Measurements from ENCODE around the gene ARV1. TPM values are rescaled to one million over a fixed set of nuclear protein-coding genes. Genes with fewer than 3 reads are reported as not detected.

The ARV1 gene
- total RNA-seq, 1 donor, result 20.3 TPM

DNA sequence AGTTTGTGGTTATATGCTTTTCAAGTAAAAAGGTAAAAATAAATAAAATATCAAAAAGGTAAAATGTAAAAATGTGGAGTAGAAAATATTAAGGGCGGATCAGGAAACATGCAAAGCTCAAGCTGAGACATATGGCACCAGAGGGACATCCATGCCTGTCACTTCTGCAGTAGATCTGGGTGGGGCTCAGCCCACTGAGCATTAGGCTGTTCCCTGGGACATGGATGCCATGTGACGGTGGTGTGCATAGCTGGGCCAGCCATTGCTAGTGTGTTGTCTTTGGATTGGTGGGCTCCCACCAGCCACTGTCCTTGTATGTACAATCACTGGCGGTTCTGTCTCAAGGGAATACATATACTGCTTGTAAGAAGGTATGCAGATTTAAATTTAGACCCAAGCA lies 3.3 kb upstream of the ARV1 start:
- H3K4me2 ChIP-seq (ENCODE audit: insufficient read depth, low read length), result no peak overlapping the region
- peaks cover 46% of the 10 kb centered on the region for H3K79me2 ChIP-seq (ENCODE audit: insufficient read depth, low read length)
- H3K9me3 ChIP-seq (ENCODE audit: low read depth, low read length), result no peaks in the 10 kb centered on the region
- TF ChIP-seq, protein P1, sequence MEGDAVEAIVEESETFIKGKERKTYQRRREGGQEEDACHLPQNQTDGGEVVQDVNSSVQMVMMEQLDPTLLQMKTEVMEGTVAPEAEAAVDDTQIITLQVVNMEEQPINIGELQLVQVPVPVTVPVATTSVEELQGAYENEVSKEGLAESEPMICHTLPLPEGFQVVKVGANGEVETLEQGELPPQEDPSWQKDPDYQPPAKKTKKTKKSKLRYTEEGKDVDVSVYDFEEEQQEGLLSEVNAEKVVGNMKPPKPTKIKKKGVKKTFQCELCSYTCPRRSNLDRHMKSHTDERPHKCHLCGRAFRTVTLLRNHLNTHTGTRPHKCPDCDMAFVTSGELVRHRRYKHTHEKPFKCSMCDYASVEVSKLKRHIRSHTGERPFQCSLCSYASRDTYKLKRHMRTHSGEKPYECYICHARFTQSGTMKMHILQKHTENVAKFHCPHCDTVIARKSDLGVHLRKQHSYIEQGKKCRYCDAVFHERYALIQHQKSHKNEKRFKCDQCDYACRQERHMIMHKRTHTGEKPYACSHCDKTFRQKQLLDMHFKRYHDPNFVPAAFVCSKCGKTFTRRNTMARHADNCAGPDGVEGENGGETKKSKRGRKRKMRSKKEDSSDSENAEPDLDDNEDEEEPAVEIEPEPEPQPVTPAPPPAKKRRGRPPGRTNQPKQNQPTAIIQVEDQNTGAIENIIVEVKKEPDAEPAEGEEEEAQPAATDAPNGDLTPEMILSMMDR (IDR thresholded peaks at IDR 0.05; ENCODE audit: extremely low read depth, low read depth, low read length), result no peak
- DNase-seq (ENCODE audit: insufficient read length, low spot score, missing footprints), result no peak
- H3K4me1 ChIP-seq (ENCODE audit: insufficient read depth, low read length), result peaks cover 24% of the 10 kb centered on the region
- H3K27me3 ChIP-seq (ENCODE audit: insufficient read depth, low read length), result no peaks in the 10 kb centered on the region
- no peak overlapping the region for H3K4me3 ChIP-seq (ENCODE audit: insufficient read depth, low read length)
- no peak overlapping the region for H3K27ac ChIP-seq (ENCODE audit: low read depth, low read length)
- no peaks in the 10 kb centered on the region for H4K20me1 ChIP-seq (ENCODE audit: insufficient read depth, low read length)
- peaks cover 4% of the 10 kb centered on the region for H3K36me3 ChIP-seq (ENCODE audit: insufficient read depth, low read length)
- no peak overlapping the region for H2AFZ ChIP-seq (ENCODE audit: low read length)

DNA sequence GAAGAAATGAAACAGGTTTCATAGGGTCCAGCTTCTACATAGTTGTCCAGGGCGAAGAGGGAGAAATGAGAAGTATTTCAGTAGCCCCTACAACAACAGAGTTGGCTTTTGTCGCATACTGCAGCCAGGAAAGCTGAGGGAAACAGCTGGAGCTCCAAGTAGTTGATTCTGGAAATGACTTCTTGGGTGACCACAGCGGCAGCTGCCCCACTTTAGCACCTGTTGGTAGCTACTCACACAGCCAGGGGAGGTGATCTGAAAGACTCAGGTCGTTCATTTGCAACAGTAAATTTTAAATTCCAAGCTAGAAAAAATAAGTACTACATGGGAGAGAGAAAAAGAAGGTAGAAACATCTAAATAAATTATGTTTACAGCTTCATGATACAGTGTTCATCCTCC lies 2.5 kb upstream of the ARV1 start:
- H2AFZ ChIP-seq (ENCODE audit: low read length), result no peak overlapping the region
- no peaks in the 10 kb centered on the region for H3K9me3 ChIP-seq (ENCODE audit: low read depth, low read length)
- peaks cover 24% of the 10 kb centered on the region for H3K4me1 ChIP-seq (ENCODE audit: insufficient read depth, low read length)
- H3K27me3 ChIP-seq (ENCODE audit: insufficient read depth, low read length), result no peaks in the 10 kb centered on the region
- DNase-seq (ENCODE audit: insufficient read length, low spot score, missing footprints), result no peak
- H3K27ac ChIP-seq (ENCODE audit: low read depth, low read length), result no peak overlapping the region
- H3K4me2 ChIP-seq (ENCODE audit: insufficient read depth, low read length), result no peak overlapping the region
- H4K20me1 ChIP-seq (ENCODE audit: insufficient read depth, low read length), result no peaks in the 10 kb centered on the region
- no peak overlapping the region for H3K4me3 ChIP-seq (ENCODE audit: insufficient read depth, low read length)
- peaks cover 53% of the 10 kb centered on the region for H3K79me2 ChIP-seq (ENCODE audit: insufficient read depth, low read length)
- TF ChIP-seq, protein P1 (IDR thresholded peaks at IDR 0.05; ENCODE audit: extremely low read depth, low read depth, low read length), result no peak
- H3K36me3 ChIP-seq (ENCODE audit: insufficient read depth, low read length), result peaks cover 4% of the 10 kb centered on the region

DNA sequence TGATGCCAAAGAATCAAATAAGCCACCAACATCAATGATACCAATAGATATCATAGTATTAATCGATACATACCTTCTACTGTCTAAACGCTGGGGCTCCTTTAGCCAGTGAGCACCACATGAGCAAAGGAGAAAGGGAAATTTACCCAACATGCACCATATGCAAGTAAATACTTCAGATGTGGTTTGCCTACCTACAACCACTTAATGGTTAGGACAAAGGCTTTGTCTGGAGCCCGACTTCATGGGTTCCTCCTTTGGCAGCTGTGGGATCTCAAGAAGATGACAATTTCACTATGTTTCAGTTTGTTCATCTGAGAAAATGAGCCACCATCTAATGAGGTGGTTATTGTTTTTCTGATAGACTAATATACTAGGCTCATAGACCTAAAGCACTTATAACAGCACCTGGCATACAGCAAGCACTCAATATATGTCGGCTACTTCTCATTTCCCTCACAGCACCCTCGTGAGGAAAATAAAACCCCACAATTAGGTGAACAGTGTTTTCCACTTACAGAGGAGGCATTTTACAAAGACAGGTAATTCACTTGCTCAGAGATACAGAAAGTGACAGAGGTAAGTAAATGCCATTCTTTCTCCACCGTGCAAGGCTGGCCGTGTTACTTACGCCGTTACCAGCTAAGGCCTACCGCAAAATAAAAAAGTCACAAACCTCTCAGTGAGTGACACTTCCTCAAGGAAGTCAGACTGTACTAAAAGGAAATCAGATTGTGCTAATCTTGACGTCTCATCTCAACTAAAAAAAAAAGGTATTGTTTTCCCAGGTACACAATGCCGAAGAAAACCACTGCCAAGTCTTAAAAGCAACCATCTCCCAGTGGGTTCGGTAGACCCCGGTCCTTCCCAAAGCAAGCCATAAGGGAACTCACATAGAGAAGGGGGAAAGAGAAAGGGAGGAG lies 1.8 kb upstream of the ARV1 start:
- peaks cover 4% of the 10 kb centered on the region for H3K36me3 ChIP-seq (ENCODE audit: insufficient read depth, low read length)
- H3K4me2 ChIP-seq (ENCODE audit: insufficient read depth, low read length), result peak overlapping the region; percentile 82
- no peak overlapping the region for H3K27ac ChIP-seq (ENCODE audit: low read depth, low read length)
- TF ChIP-seq, protein P1 (IDR thresholded peaks at IDR 0.05; ENCODE audit: extremely low read depth, low read depth, low read length), result no peak
- DNase-seq (ENCODE audit: insufficient read length, low spot score, missing footprints), result no peak
- H3K27me3 ChIP-seq (ENCODE audit: insufficient read depth, low read length), result no peaks in the 10 kb centered on the region
- H3K4me3 ChIP-seq (ENCODE audit: insufficient read depth, low read length), result peak overlapping the region; percentile 97
- H3K9me3 ChIP-seq (ENCODE audit: low read depth, low read length), result no peaks in the 10 kb centered on the region
- H2AFZ ChIP-seq (ENCODE audit: low read length), result peak overlapping the region; percentile 53
- no peaks in the 10 kb centered on the region for H4K20me1 ChIP-seq (ENCODE audit: insufficient read depth, low read length)
- peaks cover 54% of the 10 kb centered on the region for H3K79me2 ChIP-seq (ENCODE audit: insufficient read depth, low read length)
- peaks cover 20% of the 10 kb centered on the region for H3K4me1 ChIP-seq (ENCODE audit: insufficient read depth, low read length)

DNA sequence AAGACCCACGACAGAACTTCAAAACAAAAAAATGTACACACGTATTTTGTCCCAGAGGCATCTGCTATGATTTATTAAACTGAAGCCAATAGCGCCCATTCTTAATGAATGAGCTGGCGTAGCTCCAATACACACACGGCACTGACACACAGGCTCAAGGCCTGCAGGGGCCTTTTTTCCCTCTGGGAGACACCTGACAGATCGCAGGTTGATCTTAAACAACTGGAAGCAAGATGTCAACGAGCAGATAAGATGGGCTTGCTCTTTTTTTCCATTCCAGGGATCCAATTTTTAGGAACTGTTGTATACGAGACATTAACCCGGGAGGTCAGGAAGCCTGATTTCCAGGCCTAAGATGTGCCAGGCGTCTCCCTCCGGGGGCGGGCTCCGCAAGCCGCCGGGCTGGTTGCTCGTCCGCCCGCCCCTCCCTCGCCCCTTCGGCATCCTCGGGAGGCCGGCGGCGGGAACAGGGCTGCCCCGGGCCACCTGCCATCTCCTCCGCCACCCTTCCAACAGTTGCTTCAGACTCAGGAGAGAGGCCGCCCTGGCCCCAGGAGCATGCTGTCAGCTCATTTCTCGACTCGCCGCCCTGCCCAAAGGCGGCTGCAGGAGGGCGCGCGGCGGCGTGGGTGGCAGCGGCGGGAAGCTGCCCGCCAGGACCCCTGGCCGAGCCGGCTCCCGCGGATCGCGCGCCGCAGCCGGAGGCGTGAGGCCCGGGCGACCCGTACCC lies 968 bp upstream of the ARV1 start:
- Histone ChIP-seq H3K79me2 (ENCODE audit: insufficient read depth, low read length) (peaks cover 54% of the 10 kb centered on the region), H3K9me3 (ENCODE audit: low read depth, low read length) (no peaks in the 10 kb centered on the region), H3K4me1 (ENCODE audit: insufficient read depth, low read length) (peaks cover 22% of the 10 kb centered on the region), H3K4me3 (ENCODE audit: insufficient read depth, low read length) (peak overlapping the region; percentile 97), H3K4me2 (ENCODE audit: insufficient read depth, low read length) (peak overlapping the region; percentile 82), H3K27me3 (ENCODE audit: insufficient read depth, low read length) (no peaks in the 10 kb centered on the region), H2AFZ (ENCODE audit: low read length) (peak overlapping the region; percentile 53), H4K20me1 (ENCODE audit: insufficient read depth, low read length) (no peaks in the 10 kb centered on the region), H3K36me3 (ENCODE audit: insufficient read depth, low read length) (peaks cover 4% of the 10 kb centered on the region), H3K27ac (ENCODE audit: low read depth, low read length) (no peak overlapping the region)
- peak; percentile 85 for DNase-seq (ENCODE audit: insufficient read length, low spot score, missing footprints)
- TF ChIP-seq, protein P1 (IDR thresholded peaks at IDR 0.05; ENCODE audit: extremely low read depth, low read depth, low read length), result no peak

Measured in osteoblast (primary cell).